Measurements from ENCODE around the gene FBXW11.
"Not testable (repeated sequence)": the region's sequence is repeated elsewhere in the genome, so short reads cannot be mapped to it uniquely, and the experiment has no call there.

The FBXW11 gene

DNA sequence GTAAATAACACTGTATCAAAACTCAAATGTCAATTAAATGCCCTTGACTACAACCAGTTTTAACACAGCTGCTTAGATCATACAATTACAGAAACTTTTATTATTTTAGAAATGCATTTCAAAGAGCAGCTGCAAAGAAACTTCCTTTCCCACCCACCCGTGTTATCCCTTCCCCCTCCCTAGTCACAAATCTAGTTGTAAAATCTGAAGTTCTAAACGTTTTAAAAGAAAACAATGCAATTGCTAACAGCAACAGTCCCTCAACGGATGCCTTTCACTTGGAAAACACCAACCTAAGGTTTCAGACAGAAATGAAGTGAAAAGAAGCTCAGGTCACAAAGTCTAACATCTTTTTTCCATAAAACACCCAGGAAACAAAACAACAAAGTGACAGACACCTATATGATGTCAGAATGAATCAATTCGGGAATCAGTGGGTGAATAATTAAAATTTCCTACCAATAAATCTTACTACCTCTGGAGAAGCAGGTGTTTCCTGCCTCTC lies 100.3 kb downstream of the FBXW11 start:
- no peak for DNase-seq

DNA sequence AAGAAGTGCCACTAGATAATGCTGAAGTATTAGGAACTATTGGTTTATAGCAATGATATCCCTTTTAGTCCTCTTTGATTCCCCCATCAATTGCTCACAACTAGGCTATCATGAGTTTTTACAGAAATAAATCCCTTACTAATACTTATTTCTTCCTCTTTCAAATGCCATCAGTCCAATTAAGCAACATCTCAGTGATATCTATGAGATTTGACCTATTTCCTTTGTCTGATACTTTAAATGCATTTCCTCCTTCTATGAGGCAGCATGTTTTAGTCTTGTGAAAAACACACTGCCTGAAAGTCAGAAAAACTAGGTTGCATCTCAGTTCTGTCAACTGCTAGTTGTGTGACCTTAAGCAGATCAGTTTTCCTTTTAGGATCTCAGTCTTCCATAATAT lies 101.6 kb downstream of the FBXW11 start:
- no peak for DNase-seq

DNA sequence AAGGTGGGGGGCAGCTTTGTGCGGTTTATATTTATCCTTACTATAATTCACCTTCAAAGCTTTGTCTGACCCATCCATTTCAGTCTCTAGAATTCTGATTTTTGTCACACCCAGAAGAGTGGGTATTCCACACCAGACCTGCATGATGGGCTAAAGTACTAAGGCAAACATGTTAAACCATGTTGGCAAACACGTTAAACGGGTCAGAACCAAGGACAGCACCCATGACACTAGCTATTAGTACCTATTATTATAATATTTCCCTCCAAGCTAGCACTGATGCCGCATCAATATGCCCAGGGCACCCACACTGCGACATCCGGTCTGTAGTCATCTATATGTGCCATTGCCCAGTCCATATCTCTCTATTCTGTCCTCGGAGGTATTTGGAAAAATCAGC lies 104.7 kb downstream of the FBXW11 start:
- no peak for DNase-seq

DNA sequence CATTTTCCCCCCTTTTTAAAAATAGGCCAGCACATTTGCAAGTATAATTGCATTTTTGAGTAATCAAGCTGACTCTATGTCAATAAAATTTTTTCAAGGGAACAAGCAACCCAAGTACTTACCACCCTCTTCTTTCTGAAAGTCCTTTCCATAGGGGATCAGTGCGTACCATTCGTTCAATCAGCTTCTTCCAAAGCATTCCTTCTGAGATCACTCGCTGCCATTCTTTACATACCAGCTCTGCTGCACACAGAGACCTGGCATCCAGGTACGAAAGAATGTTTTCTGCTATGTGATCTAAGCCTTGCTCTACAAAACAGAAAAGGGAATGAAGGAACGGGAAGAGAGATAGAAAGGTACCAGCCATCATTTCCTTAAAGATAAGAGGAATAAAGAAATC lies 106.6 kb downstream of the FBXW11 start:
- no peak for DNase-seq

DNA sequence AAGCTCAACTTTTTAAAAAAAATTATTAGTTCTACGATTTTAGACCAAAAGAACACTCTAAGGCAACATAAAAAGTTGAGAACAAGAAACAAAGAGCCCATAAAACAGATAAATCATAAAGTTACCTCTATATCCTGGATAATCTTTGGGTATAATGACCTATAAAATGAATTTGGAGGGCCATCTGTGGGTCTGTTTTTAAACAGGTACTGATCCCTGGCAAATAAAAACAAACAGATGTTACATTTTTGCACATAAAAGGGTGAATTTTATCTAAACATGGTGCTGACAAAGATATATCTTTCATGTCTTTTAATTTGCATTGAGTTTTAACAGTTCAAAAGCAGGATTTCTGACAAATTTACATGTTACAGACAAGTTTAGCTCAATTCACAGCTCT lies 107.6 kb downstream of the FBXW11 start:
- DNase-seq, result no peak

DNA sequence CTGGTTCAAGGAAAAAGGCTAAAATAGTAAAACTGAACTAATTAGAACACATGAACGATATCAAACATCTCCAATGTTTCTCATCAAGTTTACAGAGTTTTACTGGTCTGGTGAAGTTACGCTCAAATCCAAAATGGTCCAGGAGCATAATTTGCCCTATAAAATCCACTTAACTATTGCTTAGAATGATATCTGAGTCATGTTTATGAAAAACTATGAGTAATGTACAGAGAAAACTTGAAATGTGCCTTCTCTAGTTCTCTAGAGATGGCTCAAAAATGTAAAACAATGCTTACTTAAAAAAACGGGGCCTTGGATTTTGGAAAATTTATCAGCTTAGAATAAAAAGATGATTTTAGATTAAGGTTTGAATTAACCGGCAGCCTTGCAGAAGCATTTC lies 108.1 kb downstream of the FBXW11 start:
- no peak for DNase-seq

DNA sequence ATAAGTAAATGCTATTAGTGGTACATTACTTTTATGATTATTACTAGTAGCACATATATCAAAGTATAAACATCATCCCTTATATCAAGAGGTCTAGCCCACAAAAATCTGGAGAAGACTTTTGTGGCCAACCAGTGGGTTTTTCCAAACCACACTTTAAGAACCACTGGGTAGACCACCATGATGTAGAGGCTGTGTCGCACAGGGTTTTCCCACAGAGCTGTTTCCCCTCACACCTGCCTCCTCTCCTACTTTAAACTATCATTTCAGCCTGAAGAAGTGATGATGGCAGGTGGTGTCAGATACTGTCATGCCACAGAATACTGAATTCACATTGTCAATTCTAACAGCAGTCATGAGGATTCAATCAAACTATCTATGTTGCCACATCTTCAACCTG lies 109.2 kb downstream of the FBXW11 start:
- no peak for DNase-seq

DNA sequence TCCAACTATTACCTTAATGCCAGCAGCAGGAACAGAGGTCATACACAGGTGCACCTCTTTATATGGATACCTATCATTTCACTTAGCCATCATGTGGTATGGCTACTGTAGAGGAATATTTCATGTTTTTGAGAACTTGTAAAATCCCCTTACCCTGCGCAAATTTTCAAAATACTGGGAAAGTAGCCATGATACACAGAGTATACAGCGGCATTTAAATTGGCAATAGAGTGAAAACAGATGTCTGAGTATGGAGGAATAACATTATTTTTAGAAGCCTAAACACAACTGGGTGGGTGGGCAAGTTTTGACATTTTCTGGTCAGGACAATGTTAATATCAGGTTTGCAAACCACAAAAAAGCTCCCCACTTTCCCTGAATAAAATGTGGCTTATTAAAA lies 111.4 kb downstream of the FBXW11 start:
- no peak for DNase-seq

DNA sequence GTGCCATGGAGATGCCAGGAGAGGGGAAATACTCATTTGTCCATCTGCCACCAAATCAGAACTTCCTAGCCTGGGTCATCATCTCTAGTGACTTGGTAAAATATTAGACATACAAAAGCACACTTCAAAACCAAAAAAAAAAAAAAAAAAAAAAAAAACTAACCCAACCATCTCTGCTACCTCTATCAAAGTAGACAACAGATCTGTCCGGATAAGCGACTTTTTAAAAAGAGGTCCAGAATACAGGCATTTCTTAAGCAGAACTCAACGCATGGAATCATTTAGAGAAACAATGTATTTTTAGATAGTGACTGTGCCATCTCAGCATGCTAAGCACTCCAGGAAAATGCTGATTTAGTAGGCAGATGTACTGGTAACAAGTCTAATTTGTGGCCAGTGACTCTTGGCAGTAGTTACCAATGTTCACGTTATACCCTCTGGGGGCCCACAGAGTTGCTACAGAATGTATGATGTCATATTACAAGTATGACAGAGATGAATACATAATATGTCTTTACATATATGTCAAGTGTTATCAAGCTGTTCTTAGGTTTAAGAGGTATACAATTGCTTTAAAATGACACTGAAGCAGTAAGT lies 113.0 kb downstream of the FBXW11 start:
- DNase-seq, result no peak

DNA sequence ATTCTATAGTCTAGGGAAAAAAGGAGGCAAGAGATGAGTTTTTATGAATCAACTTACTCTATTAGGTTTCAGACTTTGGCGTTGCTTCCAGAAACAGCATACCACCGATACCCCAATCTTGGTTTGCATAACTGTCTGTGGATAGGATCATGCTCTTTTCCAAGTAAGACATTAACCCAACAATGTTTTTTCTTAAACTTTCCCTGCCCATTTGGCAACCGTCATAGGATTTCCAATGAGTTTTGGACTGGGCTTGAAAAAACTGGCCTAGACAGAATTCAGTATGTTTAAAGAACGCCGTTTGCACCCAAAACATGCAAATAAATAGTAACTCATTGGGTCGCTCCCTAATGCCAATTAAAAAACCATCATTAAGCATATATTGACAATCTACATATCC lies 114.8 kb downstream of the FBXW11 start:
- no peak for DNase-seq

DNA sequence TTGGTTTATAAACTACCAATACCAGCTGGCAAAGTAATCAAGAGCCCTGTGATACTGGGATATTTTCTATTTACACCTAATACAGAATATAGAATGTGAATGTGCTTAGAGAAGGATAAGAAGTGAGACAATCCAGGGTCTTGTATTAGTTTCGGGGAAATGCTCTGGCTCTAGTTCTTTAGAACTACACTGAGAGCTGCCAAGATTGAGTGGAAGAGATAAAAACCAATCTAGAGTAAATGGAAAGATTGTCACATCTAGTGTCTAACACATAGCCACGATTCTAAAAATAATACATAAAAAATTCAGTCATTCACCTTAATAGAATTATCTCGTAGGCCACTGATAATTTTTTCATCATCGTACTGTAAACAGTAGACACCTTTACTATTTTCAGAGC lies 115.3 kb downstream of the FBXW11 start:
- no peak for DNase-seq

DNA sequence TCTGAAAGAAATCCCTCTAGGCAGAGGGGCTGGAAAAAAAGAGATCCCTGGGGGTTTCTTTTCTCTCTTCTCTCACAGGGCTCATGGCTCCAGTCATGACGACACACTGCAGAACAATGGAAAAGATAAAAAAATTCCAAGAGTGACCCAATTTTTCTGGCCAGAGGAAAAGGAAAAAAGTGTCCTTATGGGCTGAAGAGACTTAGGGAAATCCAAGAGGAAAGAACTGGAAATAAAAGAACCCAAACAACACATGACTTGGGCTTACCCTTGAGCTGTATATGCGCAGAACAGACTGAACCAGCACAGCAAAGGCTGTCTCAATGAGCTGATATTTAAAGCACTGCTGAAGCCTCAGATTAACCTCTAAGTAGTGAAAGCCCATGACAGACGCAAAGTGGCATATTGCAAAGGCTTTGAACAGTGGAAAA lies 118.4 kb downstream of the FBXW11 start:
- DNase-seq, result no peak

DNA sequence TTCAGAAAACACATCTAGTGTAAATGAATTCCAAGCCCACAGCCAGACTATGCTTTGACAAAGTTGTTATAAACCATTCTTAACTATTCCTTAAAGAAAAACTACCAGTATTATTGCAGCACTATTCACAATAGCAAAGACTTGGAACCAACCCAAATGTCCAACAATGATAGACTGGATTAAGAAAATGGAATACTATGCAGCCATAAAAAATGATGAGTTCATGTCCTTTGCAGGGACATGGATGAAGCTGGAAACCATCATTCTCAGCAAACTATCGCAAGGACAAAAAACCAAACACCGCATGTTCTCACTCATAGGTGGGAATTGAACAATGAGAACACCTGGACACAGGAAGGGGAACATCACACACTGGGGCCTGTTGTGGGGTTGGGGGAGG lies 120.4 kb downstream of the FBXW11 start:
- DNase-seq, result not testable (repeated sequence)

DNA sequence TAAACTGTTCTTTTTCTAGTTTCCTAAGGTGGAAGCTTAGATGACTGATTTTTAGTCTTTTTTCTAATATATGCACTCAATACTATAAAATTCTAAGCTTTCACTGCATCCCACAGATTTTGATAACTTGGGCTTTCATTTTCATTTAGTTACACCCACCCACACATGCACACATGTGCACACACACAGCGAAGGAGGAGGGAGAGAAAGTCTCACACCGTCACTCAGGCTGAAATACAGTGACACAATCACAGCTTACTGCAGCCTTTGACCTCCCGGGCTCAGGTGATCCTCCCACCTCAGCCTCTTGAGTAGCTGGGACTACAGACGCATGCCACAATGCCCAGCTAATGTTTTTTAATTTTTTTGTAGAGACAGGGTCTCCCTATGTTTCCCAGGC lies 124.3 kb downstream of the FBXW11 start:
- DNase-seq, result no peak

DNA sequence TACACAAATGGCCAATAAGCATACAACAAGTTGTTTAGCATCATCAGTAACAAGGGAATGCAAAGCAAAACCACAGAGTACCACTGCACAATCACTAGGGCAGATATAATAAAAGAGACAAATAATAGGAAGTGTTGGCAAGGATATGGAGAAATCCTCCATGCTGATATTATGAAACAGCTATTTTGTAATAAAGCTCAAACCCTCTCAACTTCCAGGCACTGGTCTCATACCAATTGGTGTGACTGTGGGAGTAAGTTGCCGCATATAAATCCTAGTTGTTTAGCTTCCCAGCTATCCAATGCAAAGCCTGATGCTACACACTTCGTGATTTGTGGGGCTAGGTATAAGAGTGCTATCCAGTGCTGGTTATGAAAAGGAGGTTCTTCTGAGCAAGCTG lies 132.2 kb downstream of the FBXW11 start:
- no peak for DNase-seq

DNA sequence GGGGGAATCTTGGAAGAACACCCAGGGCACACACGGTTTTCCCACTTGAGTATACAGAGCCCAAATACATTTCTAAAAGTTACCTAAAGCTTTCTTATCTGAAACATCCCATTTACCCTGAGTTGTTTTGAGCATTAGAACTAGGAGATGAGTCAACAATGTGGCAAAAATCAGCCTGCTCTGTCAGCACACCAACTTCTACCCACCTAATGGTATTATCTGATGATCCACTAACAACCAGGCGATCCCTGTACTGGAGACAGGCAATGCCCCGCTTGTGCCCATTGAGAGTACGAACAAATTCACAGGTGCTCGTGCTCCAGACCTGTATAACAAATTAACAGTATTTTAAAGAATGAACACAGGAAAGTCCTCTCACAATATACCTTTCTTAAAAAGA lies 133.8 kb downstream of the FBXW11 start:
- no peak for DNase-seq

DNA sequence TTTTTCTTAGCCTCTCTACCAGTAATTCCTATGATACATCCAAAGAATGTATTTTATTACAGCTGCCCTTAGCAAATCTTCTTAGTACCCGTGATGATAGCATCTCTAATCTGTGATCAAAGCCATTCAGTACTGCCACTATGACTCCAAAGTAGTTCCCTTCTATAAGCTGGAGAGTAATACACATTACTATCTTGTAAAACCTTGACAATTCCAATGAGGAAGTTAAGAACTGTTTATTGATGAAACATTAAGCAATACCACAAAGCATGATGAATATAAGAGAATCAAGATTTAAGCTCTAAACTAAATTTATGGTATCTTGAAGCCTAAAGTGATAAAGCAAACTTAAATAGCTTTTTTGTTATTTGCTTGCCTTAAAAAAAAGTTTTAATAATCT lies 134.7 kb downstream of the FBXW11 start:
- no peak for DNase-seq

DNA sequence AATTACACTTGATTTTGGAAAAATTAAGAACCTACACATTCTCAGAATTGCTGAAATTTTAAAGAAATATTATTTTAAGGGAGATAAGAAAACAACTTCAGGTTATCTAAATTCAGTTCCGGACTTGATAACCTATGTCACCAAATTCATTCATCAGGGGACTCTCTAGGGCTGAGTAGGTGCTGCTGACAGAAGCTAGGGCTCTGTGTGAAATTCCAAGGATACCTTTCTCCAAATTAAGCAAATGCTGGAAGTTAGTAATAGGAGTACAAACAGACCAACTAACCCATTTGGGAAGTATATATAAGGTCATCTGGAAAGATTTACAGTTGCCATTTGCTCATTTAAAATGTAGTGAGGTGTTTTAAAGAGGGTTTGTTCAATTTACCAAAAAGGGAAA lies 136.5 kb downstream of the FBXW11 start:
- no peak for DNase-seq

DNA sequence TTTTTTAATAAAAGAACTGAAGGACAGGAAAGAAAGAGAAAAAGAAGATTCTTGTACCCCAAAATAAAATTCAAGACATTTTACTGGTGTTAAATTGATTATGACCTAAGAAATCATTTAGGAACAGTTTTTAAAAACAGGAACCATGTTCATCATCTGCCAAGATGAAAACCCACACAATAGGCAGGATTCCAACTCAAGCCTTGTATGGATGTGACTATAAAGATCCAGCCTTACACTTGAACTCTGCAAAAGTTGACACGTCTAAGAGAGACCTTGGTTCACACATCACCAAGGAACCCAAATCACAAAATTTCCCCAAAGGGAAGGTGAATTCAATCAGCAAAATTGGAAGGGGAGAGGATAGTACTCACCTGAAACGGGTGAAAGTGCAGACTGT lies 138.2 kb downstream of the FBXW11 start:
- DNase-seq, result no peak

DNA sequence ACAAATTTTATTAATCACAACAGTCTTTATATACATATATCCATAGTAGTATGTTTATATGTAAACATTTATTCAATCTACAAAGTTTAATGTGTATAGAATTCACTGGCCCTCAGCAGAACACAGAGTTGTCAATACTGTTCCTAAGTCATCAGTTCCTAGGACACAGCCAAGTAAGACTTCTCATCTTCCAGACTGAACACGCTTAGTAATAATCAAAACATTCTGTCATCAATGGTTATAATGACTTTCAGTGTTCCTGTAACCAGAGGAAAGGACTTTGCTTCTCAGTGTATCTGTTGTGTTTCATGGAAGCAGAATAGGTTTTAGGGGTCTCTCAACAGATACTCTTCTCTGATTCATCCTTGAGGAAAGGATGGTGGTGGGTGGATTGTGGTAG lies 138.7 kb downstream of the FBXW11 start:
- no peak for DNase-seq

DNA sequence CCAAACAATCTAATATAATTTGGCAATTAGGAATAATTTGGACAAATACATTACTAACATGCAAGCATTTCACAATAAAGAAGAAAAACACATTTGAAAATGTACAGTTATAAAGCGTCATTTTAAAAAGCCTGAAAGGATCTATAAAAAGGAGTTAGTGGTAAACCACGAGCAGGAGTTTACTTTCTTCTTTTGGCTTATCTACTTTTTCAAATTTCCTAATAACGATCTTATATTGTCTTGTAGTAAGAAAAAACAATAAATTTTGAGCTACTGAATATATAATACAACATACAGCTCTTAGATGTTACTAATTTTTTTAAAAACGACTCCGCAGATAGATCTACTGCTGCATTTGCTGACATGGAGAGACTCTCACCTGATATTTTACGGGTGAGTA lies 141.0 kb downstream of the FBXW11 start:
- no peak for DNase-seq

DNA sequence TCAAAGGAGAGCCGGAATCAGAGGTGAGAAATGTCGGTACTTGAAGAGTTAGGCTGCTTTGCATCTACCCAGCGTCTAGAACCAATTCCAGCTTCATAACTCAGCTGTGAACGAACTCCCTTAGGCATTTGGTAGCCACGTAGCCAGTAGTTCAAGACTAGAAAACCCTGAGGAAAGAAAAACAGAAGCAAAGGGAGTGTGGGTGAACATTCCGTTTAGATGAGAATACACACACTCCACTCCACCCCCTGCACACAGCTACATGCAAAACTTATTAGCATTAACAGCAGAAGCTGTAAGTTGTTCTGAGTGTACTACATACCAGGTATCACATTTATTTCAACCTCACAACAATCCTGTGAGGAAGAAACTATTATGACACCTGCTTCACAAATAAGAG lies 142.5 kb downstream of the FBXW11 start:
- DNase-seq, result no peak

DNA sequence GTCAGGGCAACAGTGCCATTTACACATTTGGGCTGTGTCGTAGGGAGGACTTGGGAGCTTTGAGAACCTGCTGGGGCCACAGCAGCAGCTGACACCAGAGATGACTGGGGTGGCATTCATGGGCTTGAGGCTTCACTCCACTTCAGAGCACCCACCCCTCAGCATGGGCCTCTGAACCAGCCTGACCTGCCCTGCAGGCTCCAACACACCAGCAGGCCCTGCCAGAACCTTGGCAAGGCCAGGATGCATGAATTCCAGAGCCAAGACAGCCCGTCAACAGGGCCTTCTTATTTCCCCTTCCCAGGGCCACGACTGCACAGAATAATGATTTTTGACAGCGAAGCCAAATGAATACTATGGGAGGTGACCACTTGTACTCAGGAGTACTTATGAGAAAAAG lies 143.8 kb downstream of the FBXW11 start:
- no peak for DNase-seq

DNA sequence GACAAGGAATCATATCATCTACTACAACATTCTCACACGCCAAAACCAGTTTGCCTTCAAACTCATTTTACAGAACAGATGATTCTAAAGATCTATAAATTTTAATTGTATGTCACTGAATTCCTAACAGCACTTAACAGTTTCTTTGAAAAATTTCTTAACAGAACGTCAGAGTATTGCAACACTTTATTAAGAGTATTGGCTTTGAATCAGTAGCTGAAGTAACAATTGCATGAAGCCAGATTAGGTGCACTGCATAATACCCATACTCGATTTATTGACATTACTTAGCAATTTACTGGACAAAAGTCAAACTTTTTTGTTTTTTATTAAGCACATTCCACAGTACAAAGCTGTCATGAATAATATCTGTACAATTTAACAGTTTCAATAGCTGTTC lies 145.1 kb downstream of the FBXW11 start:
- no peak for DNase-seq

DNA sequence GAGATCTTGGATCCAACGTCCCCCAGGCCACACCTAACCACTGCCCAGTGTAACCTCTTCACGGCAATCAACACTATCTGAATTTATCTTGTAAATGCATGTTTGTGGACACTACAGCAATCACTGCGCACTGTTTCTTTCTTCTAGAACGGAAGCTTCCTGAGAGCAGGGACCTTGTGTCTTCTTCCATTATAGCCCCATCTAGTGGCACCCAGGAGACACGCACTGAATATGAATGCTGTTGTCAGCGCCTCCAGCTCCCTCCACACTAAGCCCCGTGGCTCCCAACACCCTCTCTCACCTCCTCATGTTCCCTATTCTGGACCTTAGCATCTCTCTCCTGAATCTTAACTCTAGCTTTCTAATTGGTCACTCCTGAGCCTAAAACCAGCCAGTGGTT lies 148.1 kb downstream of the FBXW11 start:
- no peak for DNase-seq

DNA sequence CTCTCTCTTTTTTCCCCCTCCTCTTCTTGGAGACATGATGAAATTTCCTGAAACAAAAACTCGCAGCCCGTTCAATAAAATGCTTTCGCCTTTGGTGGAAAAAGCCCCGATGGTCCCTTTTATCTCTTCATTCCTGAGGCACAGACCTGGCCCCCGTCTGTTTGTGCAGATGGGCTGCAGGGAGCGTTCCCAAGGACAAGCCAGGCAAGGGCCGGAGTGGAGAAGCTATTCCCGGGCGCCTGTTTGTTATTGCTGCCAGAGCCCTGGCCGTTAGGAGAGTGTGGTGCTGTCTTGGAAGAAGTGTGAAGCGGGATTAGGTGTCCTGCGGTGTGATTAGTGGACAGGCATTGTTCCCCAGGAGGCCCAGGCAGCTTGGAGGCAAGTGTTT lies 149.0 kb downstream of the FBXW11 start:
- DNase-seq, result no peak
